DMS53 (cell line): ENCODE measurements around the gene HPN.
"Not testable (repeated sequence)": the region's sequence is repeated elsewhere in the genome, so short reads cannot be mapped to it uniquely, and the experiment has no call there.

Experiments
- DNase-seq: peaks from one replicate; lab custom pipeline; 2025; lab: John Stamatoyannopoulos, UW

The HPN gene

DNA sequence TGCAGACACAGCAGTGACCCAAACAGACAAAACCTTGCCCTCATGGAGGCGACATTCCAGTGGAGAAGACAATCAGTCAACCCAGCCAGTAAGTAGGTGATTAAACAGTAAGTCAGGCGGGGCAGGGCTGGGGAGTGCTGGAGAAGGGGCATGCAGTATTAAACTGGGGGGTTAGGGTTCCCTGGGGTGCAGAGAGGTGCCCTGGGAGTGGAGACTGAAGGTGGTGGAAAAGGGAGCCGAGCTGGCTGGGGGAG is 42.9 kb downstream of the HPN start:
- no peak for DNase-seq

DNA sequence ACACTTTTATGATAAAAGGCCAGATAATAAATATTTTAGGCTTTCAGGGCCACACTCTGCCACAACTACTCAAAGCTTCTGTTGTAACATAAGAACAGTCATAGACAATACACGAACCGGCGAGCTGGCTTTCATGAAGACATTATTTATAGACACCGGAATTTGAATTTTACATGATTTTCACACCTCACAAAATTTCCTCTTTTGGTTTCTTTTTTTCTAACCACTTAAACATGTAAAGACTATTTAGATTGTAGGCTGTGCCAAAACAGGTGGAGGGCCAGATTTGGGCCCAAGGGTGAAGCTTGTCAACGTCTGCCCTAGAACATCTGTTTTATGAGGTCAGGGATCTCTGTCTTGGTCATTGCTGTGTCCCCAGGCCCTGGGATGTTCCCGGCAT is 44.4 kb downstream of the HPN start:
- DNase-seq, result no peak

DNA sequence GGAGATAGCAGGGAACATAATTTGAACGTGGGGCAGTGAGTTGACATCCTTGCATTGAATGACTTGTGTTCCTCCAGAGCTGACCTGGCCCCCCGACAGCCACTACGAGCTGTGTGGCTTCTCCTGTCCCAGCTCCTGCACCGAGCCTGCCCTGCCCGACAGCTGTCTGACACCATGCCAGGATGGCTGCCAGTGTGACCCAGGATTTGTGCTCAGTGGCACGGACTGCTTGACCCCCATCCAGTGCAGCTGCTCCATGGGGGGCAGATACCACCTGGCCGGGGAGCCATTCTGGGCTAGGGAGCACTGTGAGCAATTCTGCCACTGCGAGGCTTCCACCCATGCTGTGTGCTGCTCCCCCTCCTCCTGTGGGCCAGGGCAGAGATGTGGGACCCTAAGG is 44.9 kb downstream of the HPN start:
- DNase-seq, result no peak

DNA sequence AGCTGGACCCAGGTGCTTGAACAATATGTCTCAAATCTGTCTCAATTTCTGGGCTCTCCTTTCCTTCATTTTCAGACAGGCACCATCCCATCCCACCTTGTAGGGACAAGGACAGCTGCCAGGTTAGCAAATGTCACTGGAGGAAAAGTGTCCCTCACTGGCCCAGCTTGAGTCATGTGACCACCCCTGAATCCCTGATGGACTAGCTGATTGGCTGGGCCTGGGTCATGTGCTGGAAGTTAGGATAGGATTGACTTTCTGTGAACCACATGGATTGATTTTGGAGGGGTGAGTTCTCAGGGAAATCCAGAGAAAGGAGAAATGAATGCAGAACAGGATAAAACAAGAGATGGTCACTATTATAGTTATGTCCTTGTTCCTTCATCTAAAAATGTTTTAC is 45.9 kb downstream of the HPN start:
- DNase-seq, result no peak

DNA sequence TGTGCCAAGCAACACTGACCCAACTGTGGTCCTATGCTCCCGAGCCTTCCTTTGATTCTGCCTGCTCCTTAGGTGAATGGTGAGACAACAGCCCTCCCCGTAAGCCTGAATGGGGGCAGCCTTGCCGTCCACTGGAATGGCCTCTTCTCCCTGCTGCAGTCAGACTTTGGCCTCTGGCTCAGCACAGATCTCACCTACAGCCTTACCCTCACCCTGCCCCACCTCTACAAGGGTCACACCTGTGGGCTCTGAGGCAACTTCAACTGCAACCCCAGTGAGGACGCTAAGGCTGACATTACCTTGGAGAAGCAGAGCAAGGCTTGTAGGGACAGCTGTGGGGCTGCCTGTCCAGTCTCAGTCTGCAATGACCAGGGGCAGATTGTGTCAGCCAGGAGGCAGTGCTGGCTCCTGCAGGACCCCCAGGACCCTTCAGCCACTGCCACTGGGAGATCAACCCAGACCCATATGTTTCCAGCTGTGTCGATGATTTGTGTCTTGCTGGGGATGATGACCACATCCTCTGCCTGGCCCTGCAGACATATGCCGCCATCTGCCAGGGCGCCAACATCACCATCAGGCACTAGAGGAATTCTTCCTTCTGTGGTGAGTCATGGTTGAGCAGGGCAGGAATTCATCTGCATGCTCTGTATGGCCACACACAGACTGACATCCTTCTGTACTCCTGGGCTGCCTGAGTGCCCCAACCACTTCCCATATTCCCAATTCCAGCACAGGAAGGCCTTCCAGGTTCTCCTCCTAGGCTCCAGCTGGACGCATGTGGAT is 46.8 kb downstream of the HPN start:
- peak; percentile 63 for DNase-seq

DNA sequence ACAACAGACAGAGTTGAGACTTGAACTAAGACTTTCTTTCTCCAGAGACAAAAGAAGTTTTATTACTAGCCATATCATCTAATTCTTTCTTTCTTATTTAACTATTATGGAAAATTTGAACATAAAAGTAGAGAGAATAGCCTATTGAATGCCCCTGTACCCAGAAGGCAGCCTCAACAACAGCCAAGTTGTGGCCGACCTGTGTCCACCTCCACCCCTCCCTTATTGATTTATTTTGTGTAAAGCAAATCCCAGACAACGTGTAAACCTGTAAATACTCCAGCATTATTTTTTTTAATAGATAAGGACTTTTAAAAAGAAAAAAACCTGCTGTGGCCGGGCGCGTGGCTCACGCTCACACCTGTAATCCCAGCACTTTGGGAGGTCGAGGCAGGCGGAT is 48.0 kb downstream of the HPN start:
- DNase-seq, result no peak

DNA sequence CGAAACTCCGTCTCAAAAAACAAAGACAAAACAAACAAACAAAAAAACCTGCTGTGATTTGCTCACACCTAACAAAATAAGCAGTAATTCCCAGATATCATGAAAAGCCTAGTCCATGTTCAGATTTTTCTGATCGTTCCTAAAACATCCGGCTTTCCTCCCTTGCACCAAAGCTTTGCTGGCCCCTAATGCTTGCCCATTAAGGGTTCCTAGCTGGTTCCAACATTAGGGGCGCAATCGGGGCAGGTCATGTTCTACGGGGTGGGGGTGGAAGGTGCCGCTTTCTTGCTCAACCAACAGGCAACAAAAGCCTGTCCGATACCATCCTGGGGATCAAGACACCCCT is 48.6 kb downstream of the HPN start:
- DNase-seq, result no peak

DNA sequence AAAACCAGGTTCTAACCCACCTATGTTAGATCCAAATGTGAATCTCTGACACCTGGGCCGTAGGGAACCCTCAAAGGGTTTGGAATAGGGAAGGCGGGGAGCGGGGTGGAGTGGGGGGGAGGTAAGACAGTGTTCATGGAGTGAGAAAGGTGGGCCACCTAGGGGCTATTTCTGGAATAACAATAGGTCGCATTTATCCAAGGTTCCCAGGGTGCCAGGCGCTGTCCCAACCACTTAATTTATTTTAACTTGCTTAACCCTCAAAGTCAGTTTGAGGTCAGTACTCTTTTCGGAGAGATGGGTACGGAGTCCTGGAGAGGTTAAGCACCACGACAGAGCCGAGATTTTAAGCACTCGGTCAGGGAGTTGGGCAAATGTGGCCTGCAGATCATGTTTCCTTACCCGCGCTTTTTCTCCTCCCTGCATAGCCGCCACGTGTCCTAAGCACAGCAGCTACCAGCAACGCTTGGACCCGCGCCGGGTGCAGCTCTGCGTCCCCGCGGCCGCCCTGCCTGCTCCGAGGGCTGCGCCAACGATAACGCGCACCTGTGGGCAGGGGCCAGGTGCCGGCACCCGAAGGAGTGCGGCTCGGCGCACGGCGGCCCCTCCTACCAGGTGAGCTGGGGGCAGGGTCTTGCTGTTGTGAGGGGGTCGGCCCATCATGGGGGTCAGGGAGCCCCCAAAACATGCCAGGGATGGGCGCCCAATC is 49.1 kb downstream of the HPN start:
- peak; percentile 91 for DNase-seq

DNA sequence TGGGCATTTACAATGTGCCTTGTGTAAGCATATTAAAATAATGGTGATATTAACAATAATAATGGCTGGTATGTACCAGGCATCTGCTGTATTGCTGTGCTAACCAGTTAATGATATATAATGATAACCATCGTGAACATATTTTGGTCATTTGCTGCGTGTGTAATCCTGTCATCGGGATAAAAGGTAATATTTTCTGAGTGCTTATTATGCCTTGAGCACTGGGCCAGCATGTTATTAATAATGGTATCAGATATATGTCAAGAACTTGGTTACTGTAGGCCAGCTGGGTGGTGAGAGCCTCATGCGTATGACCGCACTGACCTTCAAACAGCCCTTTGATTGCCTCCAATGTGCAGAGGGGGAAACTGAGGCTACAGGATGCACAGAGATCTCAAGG is 51.9 kb downstream of the HPN start:
- no peak for DNase-seq

DNA sequence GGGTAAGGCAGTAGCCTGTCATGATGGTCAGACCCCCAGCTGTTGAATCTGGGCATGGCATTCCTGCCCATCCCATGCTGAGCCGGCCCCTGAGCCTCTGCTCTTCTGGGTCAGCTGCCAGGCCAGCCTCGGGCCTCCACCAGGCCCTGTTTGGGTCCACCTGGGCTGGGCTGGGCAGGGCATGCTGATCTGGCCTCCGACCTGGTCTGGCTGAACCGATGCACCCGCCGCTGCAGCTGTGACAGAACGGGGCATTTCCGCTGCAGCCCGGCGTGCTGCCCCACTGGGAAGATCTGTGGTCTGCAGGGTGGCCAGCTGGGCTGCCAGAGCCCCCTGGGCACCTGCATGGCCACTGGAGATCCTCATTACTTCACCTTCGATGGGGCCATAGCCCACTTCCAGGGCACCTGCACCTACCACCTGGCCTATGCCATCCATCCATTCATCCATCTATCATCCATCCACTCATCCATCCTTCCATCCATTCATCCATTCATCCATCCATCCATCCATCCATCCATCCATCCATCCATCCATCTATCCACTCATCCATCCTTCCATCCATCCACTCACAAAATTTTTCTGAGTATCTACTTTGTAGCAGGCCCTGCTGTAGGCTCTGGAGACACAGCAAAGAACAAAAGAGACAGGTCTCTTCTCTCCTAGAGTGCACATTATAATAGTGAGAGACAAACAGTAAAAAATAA is 52.6 kb downstream of the HPN start:
- DNase-seq, result no peak

DNA sequence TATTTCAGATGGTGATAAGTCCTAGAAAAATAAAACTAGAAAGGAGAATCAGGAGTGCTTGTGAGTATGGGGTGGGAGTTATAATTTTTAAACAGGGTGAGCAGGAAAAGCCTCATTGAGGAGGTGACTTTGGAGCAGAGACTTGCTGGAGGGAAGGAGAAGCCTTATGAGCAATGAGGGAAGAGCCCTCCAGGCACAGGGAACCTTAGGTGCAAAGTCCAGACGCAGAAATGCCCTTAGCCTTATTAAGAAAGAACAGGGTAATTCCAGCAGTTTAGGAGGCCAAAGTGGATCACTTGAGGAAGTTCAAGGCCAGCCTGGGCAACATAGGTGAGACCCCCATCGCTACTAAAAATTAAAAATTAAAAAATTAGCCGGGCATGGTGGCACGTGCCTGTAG is 53.1 kb downstream of the HPN start:
- DNase-seq, result no peak

DNA sequence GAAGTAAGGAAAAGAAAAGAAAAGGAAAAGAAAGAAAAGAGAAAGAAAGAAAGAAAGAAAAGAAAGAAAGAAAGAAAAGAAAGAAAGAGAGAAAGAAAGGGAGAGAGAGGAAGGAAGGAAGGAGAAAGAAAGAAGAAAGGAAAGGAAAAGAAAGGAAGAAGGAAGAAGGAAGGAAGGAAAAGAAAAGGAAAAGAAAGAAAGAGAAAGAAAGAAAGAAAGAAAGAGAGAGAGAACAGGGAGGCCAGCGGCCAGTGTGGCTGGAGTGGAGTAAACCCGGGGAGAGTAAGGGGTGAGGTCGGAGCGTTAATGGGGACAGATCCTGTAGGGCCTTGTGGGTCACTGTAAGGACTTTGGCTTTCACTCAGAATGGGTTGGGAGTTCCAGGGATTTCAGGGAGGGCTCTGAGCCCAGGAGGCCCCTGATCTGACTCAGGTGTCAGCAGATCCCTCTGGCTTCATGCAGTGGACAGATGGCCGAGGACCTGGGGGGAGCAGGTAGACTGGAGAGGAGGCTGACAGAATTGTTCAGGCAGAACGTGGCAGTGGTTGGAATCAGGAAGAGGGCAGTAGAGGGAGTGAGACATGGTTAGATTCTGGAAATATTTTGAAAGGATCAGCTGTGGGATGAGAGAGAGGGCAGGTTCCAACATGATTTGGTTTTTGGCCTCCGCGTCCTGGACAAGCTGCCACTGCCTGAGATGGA is 54.3 kb downstream of the HPN start:
- no peak for DNase-seq

DNA sequence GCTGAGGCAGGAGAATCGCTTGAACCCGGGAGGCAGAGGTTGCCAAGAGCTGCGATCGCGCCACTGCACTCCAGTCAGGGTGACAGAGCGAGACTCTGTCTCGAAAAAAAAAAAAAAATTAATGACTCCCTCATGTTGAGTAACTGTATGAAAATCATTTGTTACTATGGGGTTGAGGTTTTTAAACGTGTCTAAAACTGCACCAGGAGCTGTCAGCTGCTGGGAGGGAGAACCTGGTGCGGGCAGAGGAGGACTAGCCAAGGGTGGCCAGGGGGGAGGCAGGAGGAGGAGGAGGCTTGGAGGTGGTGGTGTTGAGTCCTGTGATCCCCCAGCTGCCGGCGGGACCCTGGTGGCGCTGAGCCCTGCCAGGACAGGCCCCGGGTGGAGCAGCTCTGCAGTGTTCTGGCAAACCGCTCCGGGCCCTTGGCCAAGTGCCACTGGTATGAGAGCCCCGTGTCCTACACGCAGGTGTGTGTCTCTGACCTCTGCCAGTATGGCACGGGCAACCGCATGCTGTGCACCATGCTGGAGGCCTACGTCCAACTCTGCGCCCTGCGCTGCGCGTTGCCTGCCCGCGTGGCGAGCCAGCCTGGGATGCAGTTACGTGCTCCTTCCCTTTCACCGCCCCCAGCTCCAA is 57.0 kb downstream of the HPN start:
- DNase-seq, result no peak

DNA sequence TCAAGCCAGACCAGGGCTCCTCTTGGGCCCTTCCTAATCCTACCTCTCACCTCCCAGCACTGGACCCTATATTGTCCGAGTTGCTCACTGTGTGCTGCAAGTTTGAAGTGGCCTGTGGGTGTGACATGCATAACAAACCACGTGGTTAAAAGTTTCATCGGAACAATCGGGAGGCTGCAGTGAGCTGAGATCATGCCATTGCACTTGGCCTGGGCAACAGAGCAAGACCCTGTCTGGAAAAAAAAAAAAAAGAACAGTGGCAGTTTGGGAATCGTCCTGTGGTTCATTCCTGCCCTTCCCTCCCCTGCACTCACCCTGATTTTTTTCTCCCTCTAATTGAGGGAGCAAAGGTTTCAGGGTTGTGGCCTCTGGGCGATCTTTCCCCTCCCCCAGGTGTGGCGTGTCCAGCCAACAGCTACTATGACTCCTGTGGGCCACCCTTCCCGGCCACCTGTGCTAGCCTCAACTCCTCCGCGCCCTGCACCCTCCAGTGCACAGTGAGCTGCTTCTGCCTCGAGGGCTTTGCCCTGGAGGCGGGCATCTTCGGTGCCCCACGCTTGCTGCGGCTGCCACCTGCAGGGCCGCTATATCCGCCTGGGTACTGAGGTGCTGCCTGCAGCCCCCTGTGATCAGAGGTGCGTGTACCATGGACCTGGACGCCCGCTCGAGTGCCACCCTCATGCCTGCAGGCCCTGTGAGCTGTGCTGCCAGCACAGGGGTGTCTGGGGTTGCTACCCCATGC is 57.8 kb downstream of the HPN start:
- no peak for DNase-seq

DNA sequence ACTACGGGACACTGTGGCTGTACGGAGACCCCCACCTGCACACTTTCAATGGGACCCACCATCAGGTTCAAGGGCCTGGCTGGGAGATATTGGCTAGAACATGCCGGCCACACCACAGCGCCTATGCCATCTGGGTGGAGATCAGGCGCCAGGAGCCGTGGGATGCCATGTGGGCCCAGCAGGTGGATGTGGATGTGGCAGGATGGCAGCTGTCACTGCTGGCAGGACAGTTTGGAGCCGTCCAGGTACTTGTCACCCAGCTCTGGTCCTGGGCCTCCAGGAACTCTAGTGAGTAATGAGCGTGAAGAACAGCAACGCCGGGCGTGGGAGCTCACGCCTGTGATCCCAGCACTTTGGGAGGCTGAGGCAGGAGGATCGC is 58.4 kb downstream of the HPN start:
- no peak for DNase-seq

DNA sequence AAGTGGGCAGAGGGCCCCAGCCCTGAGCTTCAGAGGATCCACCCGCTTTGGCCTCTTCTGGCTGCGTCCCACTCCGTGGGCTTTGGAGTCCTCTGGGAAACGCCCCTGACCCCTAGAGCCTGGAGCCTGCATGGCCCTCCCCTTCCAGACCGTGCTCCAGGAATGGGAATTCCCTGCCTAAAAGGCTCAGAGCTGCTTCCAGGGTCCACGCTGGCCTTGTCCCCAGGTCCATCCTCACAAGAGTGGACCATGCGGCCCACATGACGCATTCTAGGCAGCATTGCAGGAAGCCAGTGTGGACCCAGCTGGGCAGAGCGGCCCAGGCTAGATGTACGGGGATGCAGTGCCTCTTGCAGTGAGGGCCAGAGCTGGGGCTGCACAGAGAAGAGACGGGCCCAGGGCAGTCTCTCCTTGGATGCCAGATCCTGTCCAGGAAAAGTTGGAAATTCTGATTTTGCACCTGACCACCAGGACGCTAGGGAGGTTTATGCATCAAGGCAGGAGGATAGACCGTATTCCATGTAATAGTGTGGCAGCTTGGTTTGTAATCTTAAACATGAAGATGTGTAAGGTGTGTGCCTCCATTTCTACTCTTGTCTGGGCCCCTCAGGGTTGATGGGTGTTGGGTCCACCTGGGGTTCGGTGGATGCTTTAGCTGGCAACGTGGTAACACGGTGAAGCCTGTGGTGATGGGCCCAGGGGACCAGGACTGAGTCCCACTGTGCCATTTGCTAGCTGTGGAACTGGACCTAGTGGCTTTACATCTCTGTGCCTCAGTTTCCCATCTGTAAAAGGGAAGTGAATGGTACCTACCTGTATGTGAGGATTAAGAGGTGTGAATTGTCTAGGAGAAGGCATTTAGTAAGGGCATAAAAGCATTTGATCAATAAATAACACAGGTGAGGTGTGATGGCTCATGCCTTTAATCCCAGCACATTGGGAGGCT is 59.3 kb downstream of the HPN start:
- DNase-seq, result no peak

DNA sequence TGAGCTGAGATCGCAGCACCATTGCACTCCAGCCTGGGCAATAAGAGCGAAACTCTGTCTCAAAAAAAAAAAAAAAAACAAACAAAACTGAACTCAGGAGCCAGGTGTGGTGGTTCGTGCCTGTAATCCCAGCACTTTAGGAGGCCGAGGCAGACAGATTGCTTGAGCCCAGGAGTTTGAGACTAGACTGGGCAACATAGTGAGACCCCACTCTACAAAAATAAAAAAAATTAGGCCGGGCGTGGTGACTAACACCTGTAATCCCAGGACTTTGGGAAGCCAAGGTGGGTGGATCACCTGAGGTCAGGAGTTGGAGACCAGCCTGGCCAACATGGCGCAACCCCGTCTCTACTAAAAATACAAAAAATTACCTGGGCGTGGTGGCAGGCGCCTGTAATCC is 60.4 kb downstream of the HPN start:
- not testable (repeated sequence) for DNase-seq

DNA sequence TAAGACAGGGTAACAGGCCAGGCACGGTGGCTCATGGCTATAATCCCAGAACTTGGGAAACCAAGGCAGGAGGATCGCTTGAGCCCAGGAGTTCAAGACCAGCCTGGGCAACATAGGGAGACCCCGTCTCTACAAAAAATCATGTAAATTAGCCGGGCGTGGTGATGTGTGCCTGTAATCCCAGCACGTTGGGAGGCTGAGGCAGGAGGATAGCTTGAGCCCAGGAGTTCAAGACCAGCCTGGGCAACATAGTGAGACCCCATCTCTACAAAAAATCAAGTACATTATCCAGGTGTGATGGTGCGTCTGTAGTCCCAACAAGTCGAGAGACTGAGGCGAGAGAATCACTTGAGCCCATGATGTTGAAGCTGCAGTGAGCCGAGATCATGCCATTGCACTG is 62.1 kb downstream of the HPN start:
- not testable (repeated sequence) for DNase-seq

DNA sequence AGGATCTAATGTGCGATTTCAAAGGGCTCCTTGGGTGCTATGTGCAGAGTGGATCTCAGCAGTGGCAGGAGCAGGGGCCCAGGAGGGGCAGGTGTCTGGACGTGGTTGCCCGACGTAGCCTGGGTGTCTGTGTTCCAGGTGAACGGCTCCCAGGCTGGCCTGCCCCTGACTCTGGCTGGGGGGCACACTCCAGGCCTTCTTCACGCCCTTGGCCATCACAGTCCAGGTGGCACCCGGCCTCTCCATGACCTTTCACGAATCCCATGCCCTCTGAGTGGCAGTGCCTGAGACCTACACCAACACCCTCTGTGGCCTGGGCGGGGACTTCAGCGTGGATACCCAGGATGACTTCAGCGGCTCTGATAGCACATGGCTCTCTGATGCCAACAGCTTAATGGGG is 62.8 kb downstream of the HPN start:
- DNase-seq, result no peak

DNA sequence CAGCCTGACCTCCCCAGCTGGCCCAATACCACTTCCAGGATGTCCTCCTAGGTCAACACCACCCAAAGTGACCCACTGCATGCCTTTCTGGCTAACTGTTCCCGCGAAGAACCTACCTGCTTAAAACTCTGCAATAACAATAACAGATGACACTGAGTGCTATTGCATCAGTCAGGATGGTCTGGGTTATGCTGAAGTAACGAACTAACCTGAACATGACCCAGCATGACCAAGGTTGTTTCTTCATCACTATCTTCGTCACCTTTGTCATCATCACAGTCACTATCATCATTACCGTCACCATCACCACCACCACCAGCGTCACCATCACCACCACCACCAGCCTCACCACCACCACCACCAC is 63.5 kb downstream of the HPN start:
- DNase-seq, result no peak
